PC-3 (cell line): ENCODE data around the gene KRT82. TPM values are rescaled to one million over a fixed set of nuclear protein-coding genes. Genes with fewer than 3 reads are reported as not detected.
A peak's percentile ranks its signal among the peaks of the same experiment; 100 is the strongest.

Experiments
- ATAC-seq: fragments of 200-7000 bp; cut with Tn5 transposase; 2 replicates; pipeline ENCODE4 v1.9.1; 2020; ENCODE audit warnings: mild to moderate bottlenecking, moderate library complexity
- BruUV-seq: library from RNA; stranded (reverse); fragments of 400-500 nt; replicated peaks from 2 replicates; lab custom pipeline; 2021; lab: Mats Ljungman, UMichigan
- CTCF ChIA-PET: fragments of 300-600 bp; sonication (Branson Sonifier 250); formaldehyde crosslinking; loops from one replicate; lab custom pipeline; 2022; ENCODE audit warnings: antibody characterized with exemption; lab: Charles Lee
- POLR2A ChIA-PET: fragments of 300-600 bp; sonication (Branson Sonifier 250); formaldehyde crosslinking; loops from one replicate; lab custom pipeline; 2022; ENCODE audit warnings: antibody characterized with exemption; ENCODE audit not compliant: unreplicated experiment; lab: Charles Lee
- DNase-seq: peaks from one replicate; pipeline ENCODE4 v3.0.0-alpha.2; 2015
- H2AFZ ChIP-seq: fragments of 300-600 bp; sonication (generic); 2 replicates; pipeline ENCODE4 v1.6.0; 2016; ENCODE audit warnings: antibody characterized with exemption, low read length
- H3F3A ChIP-seq: fragments of 300-600 bp; sonication (generic); one replicate; pipeline ENCODE4 v1.6.0; 2017; ENCODE audit warnings: antibody characterized with exemption, low read length, control low read depth, mild to moderate bottlenecking; ENCODE audit not compliant: unreplicated experiment
- H3K27ac ChIP-seq: fragments of 300-600 bp; sonication (generic); 2 replicates; pipeline ENCODE4 v1.5.1; 2016; ENCODE audit warnings: mild to moderate bottlenecking, low read length
- H3K27me3 ChIP-seq: fragments of 300-600 bp; sonication (generic); 2 replicates; pipeline ENCODE4 v1.6.1; 2016; ENCODE audit warnings: low read length, mixed read lengths
- H3K36me3 ChIP-seq: fragments of 300-600 bp; sonication (generic); 2 replicates; pipeline ENCODE4 v1.6.1; 2016; ENCODE audit warnings: low read depth, mixed run types, low read length, mixed read lengths
- H3K4me1 ChIP-seq: fragments of 300-600 bp; sonication (generic); 2 replicates; pipeline ENCODE4 v1.5.1; 2016; ENCODE audit warnings: low read length; ENCODE audit not compliant: insufficient read depth
- H3K4me2 ChIP-seq: fragments of 300-600 bp; sonication (generic); 2 replicates; pipeline ENCODE4 v1.6.0; 2016; ENCODE audit warnings: low read length
- H3K4me3 ChIP-seq: fragments of 300-600 bp; sonication (generic); 2 replicates; pipeline ENCODE4 v1.5.1; 2016; ENCODE audit warnings: mild to moderate bottlenecking, low read length, mixed read lengths
- H3K79me2 ChIP-seq: fragments of 300-600 bp; sonication (generic); 2 replicates; pipeline ENCODE4 v1.6.1; 2017; ENCODE audit warnings: low read length, mixed read lengths
- H3K9ac ChIP-seq: fragments of 300-600 bp; sonication (generic); 2 replicates; pipeline ENCODE4 v1.6.0; 2016; ENCODE audit warnings: mild to moderate bottlenecking, low read length
- H3K9me2 ChIP-seq: fragments of 300-600 bp; sonication (generic); replicated peaks from 2 replicates; pipeline ENCODE4 v1.6.1; 2016; ENCODE audit warnings: mixed run types, low read length, mixed read lengths
- H3K9me3 ChIP-seq: fragments of 300-600 bp; sonication (generic); 2 replicates; pipeline ENCODE4 v1.6.1; 2016; ENCODE audit warnings: low read length, mixed read lengths
- H4K20me1 ChIP-seq: fragments of 300-600 bp; sonication (generic); 2 replicates; pipeline ENCODE4 v1.6.1; 2016; ENCODE audit warnings: low read length, mixed read lengths
- CTCF ChIP-seq: fragments of 300-600 bp; sonication (generic); conservative IDR thresholded peaks from 2 replicates; pipeline ENCODE4 v1.5.1; 2017; ENCODE audit warnings: antibody characterized with exemption, low read depth, mild to moderate bottlenecking, low read length
- EZH2 ChIP-seq: fragments of 300-600 bp; sonication (generic); IDR thresholded peaks from one replicate; pipeline ENCODE4 v1.6.1; 2017; ENCODE audit warnings: antibody characterized with exemption, mild to moderate bottlenecking, low read length; ENCODE audit not compliant: unreplicated experiment
- EZH2phosphoT487 ChIP-seq: fragments of 300-600 bp; sonication (generic); IDR thresholded peaks from 2 replicates; pipeline ENCODE4 v1.6.1; 2018; ENCODE audit warnings: mild to moderate bottlenecking, antibody characterized with exemption, low read length, borderline replicate concordance
- intact Hi-C: fragments of 100-400 bp; cut with micrococcal nuclease; formaldehyde crosslinking; loops from 2 replicates; pipeline ENCODE4 v1.9.0; 2023
- total RNA-seq: library from RNA; depleted of rRNA; stranded (reverse); fragments of >200 nt; gene quantifications from 2 replicates; pipeline ENCODE4 v1.2.3, GENCODE V29; 2014

KRT82 gene
- total RNA-seq, 1 experiment from 2014 or later, result 0.29 TPM

DNA sequence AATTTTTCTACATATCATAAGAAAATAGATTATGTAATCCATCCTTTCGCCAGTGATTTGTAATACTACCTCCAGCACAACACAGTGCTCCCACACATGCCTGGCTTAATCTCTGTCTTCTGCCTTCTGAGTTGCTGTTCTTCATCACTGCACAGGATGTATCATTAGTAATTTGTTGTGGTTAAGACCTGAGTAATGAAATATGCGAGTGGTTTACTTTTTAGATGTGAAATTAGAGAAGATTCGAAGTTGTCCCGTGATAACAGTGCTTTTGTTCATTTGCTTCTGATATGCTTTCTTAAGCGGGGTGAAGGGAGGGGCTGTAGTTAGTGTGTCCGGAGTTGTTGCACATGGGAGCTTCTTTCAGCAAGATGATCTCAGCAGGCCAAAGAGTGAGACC lies 56.9 kb downstream of the KRT82 start:
- Histone ChIP-seq H3K36me3 (no peaks in the 10 kb centered on the region), H3K79me2 (no peaks in the 10 kb centered on the region), H3K4me3 (no peak overlapping the region), H3K9ac (no peak overlapping the region), H3K27me3 (no peaks in the 10 kb centered on the region), H3K9me2 (no peaks in the 10 kb centered on the region), H2AFZ (no peak overlapping the region), H3F3A (no peaks in the 10 kb centered on the region), H3K27ac (no peak overlapping the region), H3K4me2 (peak overlapping the region; percentile 12), H3K4me1 (peaks cover 35% of the 10 kb centered on the region), H3K9me3 (no peaks in the 10 kb centered on the region), H4K20me1 (no peaks in the 10 kb centered on the region)
- DNase-seq, result peak; percentile 49
- ChIA-PET POLR2A (interaction anchor here (0.5 kb wide), 1 partner anchor 64 kb away, joined by 3 read pairs; no protein-coding TSS in a partner anchor), CTCF (no interaction called here)
- TF ChIP-seq CTCF (no peak), EZH2phosphoT487 (no peak), EZH2 (no peak)
- no TSS peak for BruUV-seq
- intact Hi-C loops, result no loop called here
- peak; percentile 25 for ATAC-seq

DNA sequence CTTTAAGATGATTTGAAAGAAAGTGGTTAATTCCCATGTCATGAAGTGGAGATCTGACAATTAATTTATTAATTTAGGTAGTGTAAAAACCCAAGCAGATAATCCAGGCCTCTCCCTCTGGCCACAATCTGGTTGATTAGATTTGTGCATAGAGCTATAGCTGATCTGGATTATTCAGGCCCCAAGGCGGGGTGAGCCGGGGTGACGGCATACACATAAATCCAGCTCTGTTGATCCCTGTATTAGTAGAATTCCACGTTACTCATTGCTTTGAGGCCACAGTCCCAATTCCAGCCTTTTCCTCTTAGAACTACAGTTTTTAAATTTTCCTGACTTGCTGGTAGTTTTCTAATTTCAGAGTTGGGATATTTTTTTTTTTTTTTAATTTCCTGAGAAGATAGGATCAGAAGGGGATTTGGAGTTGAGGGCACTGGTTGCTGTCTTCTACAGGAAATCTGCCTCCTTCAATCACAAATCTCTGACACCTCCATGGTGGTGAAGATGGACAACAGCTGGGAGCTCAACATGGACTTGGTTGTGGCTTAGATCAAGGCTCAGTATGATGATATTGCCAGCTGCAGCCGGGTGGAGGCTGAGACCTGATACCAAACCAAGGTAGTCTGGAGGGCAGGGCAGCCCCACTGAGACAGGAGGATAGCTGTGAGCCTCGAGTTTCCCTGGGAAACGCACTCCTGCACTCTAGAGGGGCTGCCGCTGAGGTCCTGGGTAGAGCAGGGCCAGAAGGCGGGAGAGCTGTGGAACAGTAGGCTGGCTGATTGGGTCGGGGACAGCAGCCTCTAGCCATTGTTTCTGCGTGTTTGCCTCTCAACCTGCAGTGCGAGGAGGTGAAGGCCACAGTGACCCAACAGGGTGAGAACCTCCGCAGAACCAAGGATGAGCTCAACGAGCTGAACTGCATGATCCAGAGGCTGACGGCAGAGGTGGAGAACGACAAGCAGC lies 58.3 kb downstream of the KRT82 start:
- intact Hi-C loops, result no loop called here
- BruUV-seq, result no TSS peak
- CTCF ChIA-PET, result no interaction called here

More for the DNA sequence above, 58.3 kb downstream of the KRT82 start:
- Histone ChIP-seq H4K20me1 (no peaks in the 10 kb centered on the region), H3K9me2 (no peaks in the 10 kb centered on the region), H3K4me1 (peaks cover 35% of the 10 kb centered on the region), H3K4me3 (no peak overlapping the region), H3K9me3 (no peaks in the 10 kb centered on the region), H3K9ac (no peak overlapping the region), H3F3A (no peaks in the 10 kb centered on the region), H2AFZ (no peak overlapping the region), H3K4me2 (no peak overlapping the region), H3K79me2 (no peaks in the 10 kb centered on the region), H3K36me3 (no peaks in the 10 kb centered on the region), H3K27ac (no peak overlapping the region), H3K27me3 (no peaks in the 10 kb centered on the region)
- TF ChIP-seq EZH2 (no peak), CTCF (no peak), EZH2phosphoT487 (no peak)
- ATAC-seq (no peak), DNase-seq (no peak)
- POLR2A ChIA-PET, result no interaction called here
